Prostate gland (tissue), 2 donors: ENCODE measurements around the gene SAMD4A.

Source experiments
- CTCF ChIP-seq, 4 experiments: fragments of 200-600 bp in 2 of 4; fragments of 450-650 bp in 2 of 4; sonication (generic) in 2 of 4; IDR thresholded peaks; 1 replicate in 3 of 4; 2 replicates in 1 of 4; pipeline ENCODE4 v1.5.1; 2016 to 2019; ENCODE audit warnings: antibody characterized with exemption in 4 of 4, mild to moderate bottlenecking in 2 of 4, moderate library complexity in 2 of 4
- POLR2A ChIP-seq: fragments of 450-650 bp; IDR thresholded peaks from one replicate; pipeline ENCODE4 v1.6.1; 2016; ENCODE audit warnings: antibody characterized with exemption, mild to moderate bottlenecking
- POLR2AphosphoS5 ChIP-seq: sonication (generic); formaldehyde crosslinking; IDR thresholded peaks from one replicate; pipeline ENCODE4 v1.6.1; 2017; ENCODE audit warnings: antibody characterized with exemption

DNA sequence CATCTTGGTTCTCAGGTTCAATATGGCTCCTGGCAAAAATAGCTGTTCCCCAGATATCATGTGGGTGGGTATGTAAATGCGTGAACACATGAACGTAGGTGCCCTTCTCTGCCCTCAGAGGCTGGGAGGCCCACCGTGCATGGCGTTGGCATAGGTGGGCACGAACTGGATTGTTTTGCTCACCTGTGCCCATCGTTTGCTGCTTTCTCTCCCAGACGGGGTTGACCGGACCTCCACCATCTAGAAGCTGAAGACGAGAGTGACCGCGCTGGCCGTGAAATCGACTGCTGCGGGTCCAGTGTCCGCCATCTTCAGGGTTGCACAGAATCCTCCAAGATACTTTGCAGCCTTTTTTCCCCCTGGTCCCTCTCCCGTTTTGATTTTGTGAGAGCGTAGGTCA is 221.8 kb downstream of the SAMD4A start:
- no peak for TF ChIP-seq CTCF (IDR thresholded peaks at IDR 0.05)
- no peak for TF ChIP-seq POLR2A
- TF ChIP-seq POLR2AphosphoS5: no peak
